Uterus (tissue), 4 donors: ENCODE data around the gene ENGASE. TPM values are rescaled to one million over a fixed set of nuclear protein-coding genes. Genes with fewer than 3 reads are reported as not detected.

Experiments
- DNase-seq, 2 donors: peaks; one replicate each; pipeline ENCODE4 v3.0.0-alpha.2; 2019 to 2020
- H3K27ac ChIP-seq, 2 donors: fragments of 200-600 bp; sonication (generic); 1 replicate in 1 of 2; 2 replicates in 1 of 2; pipeline ENCODE4 v1.5.1; 2016 to 2018
- H3K27me3 ChIP-seq, 2 donors: fragments of 200-600 bp; sonication (generic); one replicate each; pipeline ENCODE4 v1.5.1; 2018 to 2019; ENCODE audit warnings: control low read depth in 1 of 2
- H3K36me3 ChIP-seq, 2 donors: fragments of 200-600 bp; sonication (generic); one replicate each; pipeline ENCODE4 v1.5.1; 2019; ENCODE audit warnings: control low read depth in 1 of 2
- H3K4me1 ChIP-seq, 2 donors: fragments of 200-600 bp; sonication (generic); one replicate each; pipeline ENCODE4 v1.5.1; 2018 to 2019; ENCODE audit warnings: control low read depth in 1 of 2
- H3K4me3 ChIP-seq, 2 donors: fragments of 200-600 bp; sonication (generic); 1 replicate in 1 of 2; 2 replicates in 1 of 2; pipeline ENCODE4 v1.5.1; 2018 to 2019; ENCODE audit warnings: mild to moderate bottlenecking in 1 of 2
- H3K9me3 ChIP-seq, 2 donors: fragments of 200-600 bp; sonication (generic); one replicate each; pipeline ENCODE4 v1.5.1; 2019; ENCODE audit warnings: control low read depth in 1 of 2
- CTCF ChIP-seq, 4 experiments: fragments of 200-600 bp in 2 of 4; fragments of 450-650 bp in 2 of 4; sonication (generic) in 2 of 4; IDR thresholded peaks; one replicate each; pipeline ENCODE4 v1.5.1; 2016 to 2019; ENCODE audit warnings: antibody characterized with exemption in 4 of 4, mild to moderate bottlenecking in 2 of 4, moderate library complexity in 1 of 4
- POLR2A ChIP-seq, 2 donors: fragments of 450-650 bp; IDR thresholded peaks; one replicate each; pipeline ENCODE4 v1.6.1; 2016; ENCODE audit warnings: antibody characterized with exemption in 2 of 2, mild to moderate bottlenecking in 1 of 2, moderate library complexity in 1 of 2
- intact Hi-C: fragments of 100-400 bp; cut with DNase I; formaldehyde crosslinking; loops from one replicate; pipeline ENCODE4 v1.15.1; 2023; ENCODE audit warnings: low total_unique reads
- total RNA-seq, 4 donors: library from RNA; depleted of rRNA in 3 of 4; stranded (reverse); fragments of >200 nt in 3 of 4; gene quantifications; one replicate each; pipeline versions ENCODE4 v1.1.0 to v1.2.4, GENCODE V29; 2014 to 2023
- donor health status: DM: yes; HTN: yes; CAD: no.

ENGASE gene
- total RNA-seq, 4 donors from 2014 or later = 3.8 to 63.2 (median 24.6) TPM

DNA sequence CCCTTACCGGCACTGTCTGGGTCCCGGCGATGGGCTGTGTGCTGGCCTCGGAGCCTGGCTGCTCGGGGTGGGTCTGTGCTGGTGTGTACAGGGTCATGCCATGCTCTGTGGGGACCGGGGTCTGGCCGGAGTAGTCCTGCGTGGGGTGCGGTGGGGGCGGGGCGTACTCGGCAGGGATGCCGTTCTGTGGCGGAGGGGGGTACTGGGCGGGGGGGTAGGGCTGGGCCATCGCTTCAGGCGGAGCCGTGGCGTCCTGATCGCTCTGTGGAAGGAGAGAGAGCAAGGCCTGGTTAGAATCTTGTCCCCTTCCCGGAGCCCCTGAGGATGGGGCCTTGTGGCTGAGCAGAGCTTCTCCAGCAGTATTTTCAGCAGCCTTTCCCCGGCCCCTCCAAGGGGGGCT is 40.9 kb downstream of the ENGASE start:
- no peaks in the 10 kb centered on the region for H3K36me3 ChIP-seq
- no peak overlapping the region for H3K4me3 ChIP-seq
- intact Hi-C loops = no loop called here
- TF ChIP-seq CTCF (IDR thresholded peaks at IDR 0.05) = no peak
- no peak for TF ChIP-seq POLR2A (IDR thresholded peaks at IDR 0.05)
- H3K27me3 ChIP-seq = no peaks in the 10 kb centered on the region
- H3K9me3 ChIP-seq = no peaks in the 10 kb centered on the region
- H3K27ac ChIP-seq = peak overlapping the region in 1 of 2 donors; percentile 15
- no peak for DNase-seq
- peaks cover 0 to 6% of the 10 kb centered on the region in 2 donors for H3K4me1 ChIP-seq

DNA sequence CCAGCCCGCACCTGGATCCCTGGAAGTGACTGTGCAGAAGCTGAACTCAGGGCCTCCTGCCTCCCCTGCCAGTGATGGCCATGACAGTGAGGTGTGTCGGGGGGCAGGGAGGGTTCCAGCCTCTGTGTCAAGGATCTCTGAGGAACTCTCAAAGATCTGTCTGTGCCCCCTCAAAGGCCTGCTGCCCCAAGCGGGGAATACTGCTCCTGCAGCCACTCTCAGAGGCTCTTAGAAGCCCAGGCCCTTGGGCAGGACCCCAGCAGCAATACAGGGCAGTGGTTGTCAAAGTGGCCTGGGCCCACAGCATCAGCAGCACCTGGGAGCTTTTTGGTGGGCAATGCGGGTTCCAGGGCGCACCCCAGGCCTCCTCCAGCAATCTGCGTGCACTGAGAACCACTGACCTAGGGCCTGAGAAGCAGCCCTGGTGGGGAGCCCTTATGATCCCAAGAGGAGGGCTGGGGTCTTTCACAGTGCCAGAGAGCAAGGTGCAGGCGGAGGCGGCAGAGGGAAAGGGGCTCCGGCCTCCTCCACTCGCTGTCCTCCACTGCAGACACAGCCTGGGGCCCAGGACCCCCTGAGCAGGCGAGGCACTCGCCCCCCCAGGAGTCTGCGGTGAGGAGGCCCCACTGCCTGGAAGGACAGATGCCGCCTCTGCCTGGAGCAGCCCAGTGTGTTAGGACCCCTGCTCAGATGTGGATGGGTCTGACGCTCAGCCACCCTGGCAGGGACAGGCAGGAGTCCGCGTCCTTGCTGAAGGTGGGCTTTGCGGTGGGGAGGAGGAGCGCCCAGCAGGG is 42.1 kb downstream of the ENGASE start:
- no peak for DNase-seq
- TF ChIP-seq POLR2A (IDR thresholded peaks at IDR 0.05) (no peak), CTCF (IDR thresholded peaks at IDR 0.05) (no peak)
- Histone ChIP-seq H3K9me3 (no peaks in the 10 kb centered on the region), H3K4me1 (peaks cover 0 to 6% of the 10 kb centered on the region in 2 donors), H3K36me3 (no peaks in the 10 kb centered on the region), H3K27ac (no peak overlapping the region), H3K4me3 (no peak overlapping the region), H3K27me3 (no peaks in the 10 kb centered on the region)
- intact Hi-C loops = no loop called here

GRCh38 chr17:79117905-79118487 is 43.4 kb downstream of the ENGASE start:
- H3K36me3 ChIP-seq = no peaks in the 10 kb centered on the region
- H3K4me1 ChIP-seq = peaks cover 0 to 6% of the 10 kb centered on the region in 2 donors
- no peak overlapping the region for H3K4me3 ChIP-seq
- H3K9me3 ChIP-seq = no peaks in the 10 kb centered on the region
- intact Hi-C loops = no loop called here
- no peak for DNase-seq
- no peaks in the 10 kb centered on the region for H3K27me3 ChIP-seq
- H3K27ac ChIP-seq = no peak overlapping the region
- TF ChIP-seq POLR2A (IDR thresholded peaks at IDR 0.05) (no peak), CTCF (IDR thresholded peaks at IDR 0.05) (no peak)

DNA sequence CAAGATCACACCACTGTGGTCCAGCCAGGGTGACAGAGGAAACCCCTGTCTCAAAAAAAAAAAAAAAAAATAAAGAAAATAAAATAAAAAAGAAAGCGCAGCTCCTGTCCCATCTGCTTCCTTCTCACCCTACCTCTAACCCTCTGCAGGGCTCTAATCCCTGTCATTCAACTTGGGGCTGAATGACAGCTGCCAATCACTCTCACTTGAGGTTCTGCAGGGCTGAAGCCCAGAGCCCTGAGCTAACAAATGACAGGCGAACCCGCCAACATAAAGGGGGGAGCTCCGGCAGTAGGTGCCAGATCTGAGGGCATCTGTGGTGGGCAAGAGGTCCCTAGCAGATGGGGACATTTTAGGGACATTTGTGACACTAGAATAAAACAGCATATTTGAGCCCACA is 44.3 kb downstream of the ENGASE start:
- intact Hi-C loops = no loop called here
- no peak for TF ChIP-seq POLR2A (IDR thresholded peaks at IDR 0.05)
- TF ChIP-seq CTCF (IDR thresholded peaks at IDR 0.05) = no peak

DNA sequence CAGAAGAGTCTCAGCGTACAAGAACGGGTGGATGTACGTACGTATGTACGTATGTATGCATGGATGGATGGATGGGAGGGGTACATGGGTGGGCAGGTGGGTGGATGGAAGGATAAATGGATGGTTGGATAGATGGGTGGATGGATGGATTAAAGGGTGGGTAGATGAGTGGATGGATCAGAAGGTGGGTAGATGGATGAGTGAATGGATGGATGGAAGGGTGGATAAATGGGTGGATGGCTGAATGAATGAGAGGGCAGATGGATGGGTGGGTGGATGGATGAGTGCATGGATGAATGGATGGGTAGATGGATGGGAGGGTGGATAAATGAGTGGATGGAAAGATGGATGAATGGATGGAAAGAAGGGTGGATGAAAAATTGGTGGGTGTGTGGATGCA is 45.6 kb downstream of the ENGASE start:
- no peaks in the 10 kb centered on the region for H3K36me3 ChIP-seq
- no peak for TF ChIP-seq CTCF (IDR thresholded peaks at IDR 0.05)
- TF ChIP-seq POLR2A (IDR thresholded peaks at IDR 0.05) = no peak
- intact Hi-C loops = no loop called here
- no peak overlapping the region for H3K27ac ChIP-seq
- DNase-seq = no peak
- no peak overlapping the region for H3K4me3 ChIP-seq
- no peaks in the 10 kb centered on the region for H3K27me3 ChIP-seq
- no peaks in the 10 kb centered on the region for H3K9me3 ChIP-seq
- H3K4me1 ChIP-seq = no peaks in the 10 kb centered on the region

More for the DNA sequence above, 44.3 kb downstream of the ENGASE start:
- Histone ChIP-seq H3K9me3 (no peaks in the 10 kb centered on the region), H3K4me3 (no peak overlapping the region), H3K27me3 (no peaks in the 10 kb centered on the region), H3K4me1 (peaks cover 0 to 6% of the 10 kb centered on the region in 2 donors), H3K36me3 (no peaks in the 10 kb centered on the region), H3K27ac (no peak overlapping the region)
- DNase-seq = no peak
